Activated gamma-delta T cell (primary cell): Measurements from ENCODE around the gene ERC1.
"Not testable (repeated sequence)": the region's sequence is repeated elsewhere in the genome, so short reads cannot be mapped to it uniquely, and the experiment has no call there.

ENCODE experiments used
- DNase-seq: peaks from one replicate; lab custom pipeline; 2025; lab: John Stamatoyannopoulos, UW

The ERC1 gene

GRCh38 chr12:1073652-1074051, 82.6 kb downstream of the ERC1 start:
- DNase-seq: no peak

GRCh38 chr12:1077036-1077803, 86.2 kb downstream of the ERC1 start:
- no peak for DNase-seq

GRCh38 chr12:1078002-1078401, 87.0 kb downstream of the ERC1 start:
- DNase-seq: no peak

DNA sequence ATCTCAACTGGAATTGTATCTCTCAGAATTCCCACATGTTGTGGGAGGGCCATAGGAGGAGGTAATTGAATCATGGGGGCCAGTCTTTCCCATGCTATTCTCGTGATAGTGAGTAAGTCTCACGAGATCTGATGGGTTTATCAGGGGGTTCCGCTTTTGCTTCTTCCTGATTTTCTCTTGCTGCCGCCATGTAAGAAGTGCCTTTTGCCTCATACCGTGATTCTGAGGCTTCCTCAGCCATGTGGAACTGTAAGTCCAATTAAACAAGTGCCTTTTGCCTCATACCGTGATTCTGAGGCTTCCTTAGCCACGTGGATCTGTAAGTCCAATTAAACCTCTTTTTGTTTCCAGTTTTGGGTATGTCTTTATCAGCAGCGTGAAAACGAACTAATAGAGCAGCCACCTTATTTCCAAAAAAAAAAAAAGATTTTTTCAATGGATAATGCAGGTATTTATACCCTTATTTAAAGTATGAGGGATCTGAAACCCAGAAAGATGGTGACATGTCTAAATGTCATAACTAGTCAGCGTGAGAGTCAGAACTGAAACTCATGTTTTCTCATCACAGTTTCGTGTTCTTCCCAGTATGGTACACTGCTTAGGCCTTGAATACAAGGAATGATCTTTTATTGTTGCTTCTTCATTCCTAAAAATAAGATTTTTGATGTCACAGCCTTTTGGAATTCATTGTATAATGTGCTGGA, 89.6 kb downstream of the ERC1 start:
- no peak for DNase-seq

DNA sequence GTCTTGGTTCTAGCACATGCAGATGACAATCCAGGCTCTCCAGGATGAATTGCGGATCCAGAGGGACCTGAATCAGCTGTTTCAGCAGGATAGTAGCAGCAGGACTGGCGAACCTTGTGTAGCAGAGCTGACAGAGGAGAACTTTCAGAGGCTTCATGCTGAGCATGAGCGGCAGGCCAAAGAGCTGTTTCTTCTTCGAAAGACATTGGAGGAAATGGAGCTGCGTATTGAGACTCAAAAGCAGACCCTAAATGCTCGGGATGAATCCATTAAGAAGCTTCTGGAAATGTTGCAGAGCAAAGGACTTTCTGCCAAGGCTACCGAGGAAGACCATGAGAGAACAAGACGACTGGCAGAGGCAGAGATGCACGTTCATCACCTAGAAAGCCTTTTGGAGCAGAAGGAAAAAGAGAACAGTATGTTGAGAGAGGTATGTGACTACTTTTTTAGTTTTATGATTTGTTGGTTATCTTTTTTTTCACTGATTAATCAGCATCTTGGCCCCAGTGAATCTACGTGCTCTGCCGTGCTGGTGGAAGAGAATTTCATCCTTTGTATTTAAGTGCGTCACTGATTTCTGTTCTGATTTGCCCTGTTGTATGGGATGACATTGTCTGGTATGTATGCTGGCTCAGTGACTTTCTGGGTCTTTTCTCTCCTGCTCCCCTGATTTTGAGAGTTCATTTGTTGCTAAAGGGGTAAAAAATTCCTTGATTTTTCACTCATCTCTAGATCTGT, 92.3 kb downstream of the ERC1 start:
- no peak for DNase-seq

DNA sequence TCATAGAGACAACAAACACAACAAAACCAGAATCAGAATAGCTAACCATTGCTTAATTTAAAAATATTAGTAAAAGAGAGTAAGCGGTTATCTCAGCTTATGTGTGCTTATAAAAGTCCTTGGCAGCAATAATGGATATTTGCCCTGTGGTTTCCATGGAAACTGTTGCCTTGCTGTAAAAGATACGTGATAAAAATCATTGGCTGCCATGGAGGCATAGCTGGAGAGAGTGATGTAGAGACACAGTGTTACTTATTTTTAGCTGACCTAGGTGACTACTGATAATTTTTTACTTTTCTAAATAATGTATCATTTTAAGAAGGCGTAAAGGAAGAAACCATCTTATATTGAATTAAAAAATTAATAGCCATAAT, 92.9 kb downstream of the ERC1 start:
- no peak for DNase-seq

DNA sequence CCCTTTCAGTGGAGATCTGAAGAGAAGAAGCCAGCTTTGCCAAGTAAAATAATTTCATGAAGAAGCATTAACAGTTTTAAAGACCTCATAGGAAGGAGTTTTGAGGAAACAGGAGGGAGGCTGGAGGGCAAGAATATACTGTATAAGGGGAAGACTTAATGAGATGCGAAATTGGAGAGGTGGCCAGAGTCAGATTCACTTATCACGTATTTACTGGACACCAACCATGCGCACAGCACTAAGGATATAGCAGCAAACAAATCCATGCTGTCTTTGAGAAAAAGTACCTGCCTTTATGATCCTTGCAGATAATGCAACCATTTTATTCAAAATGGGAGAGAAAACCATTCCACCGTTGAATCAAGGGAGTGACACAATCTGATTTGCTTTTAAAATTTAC, 100.3 kb downstream of the ERC1 start:
- no peak for DNase-seq

- no peak for DNase-seq
These were observed 102.2 kb downstream of the ERC1 start for GRCh38 chr12:1093166-1093751.

- no peak for DNase-seq
These were observed 103.7 kb downstream of the ERC1 start for GRCh38 chr12:1094714-1095113.

DNA sequence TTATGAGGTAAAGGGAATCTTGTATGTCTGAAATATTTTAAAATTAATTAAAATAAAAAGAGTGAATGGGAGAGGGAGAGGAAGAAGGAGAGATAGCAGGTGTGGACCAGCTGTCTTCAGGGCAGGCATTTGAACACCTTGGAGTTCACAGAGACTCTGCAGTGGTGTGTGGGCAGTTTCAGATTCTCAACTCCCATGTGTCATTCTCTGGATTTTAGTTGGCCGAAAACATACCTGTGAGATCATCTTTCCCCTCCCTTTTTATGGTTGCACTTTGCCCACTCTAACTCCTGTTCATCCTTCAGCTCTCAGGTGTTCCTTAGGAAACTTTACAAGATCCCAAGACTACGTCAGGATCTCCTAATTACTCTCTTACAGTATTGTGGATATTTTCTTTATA, 108.1 kb downstream of the ERC1 start:
- no peak for DNase-seq

DNA sequence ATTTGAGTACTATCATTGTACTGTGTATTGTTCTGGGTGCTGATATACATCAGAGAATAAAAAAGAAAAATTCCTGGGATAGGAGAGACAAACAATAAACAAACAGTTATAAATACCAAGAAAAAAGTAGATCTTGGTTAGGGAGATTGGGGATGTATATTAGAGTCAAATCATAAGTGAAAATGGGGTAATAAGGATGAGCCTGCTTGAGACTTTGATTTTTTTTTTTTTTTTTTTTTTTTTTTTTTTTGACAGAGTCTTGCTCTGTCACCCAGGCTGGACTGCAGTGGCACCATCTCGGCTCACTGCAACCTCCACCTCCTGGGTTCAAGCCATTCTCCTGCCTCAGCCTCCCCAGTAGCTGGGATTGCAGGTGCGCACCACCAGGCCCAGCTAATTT, 108.6 kb downstream of the ERC1 start:
- DNase-seq: not testable (repeated sequence)

DNA sequence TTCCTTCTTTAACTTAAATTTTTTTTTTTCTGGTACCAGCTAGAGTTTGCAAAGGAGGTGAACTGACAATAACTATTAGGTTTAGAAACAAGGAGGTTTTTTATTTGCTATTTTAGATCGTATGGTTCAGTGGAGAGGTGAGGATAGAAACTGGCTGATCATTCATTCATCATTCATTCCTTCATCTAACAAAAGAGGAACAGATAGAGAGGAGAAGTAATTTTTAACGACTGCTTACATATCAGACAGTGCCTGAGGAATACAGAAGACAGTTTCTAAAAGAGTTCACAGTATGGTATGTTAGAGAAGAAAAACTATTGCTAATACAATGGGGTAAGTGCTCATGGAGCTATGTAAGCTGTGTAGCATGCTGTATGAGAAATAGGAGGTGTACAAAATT, 111.1 kb downstream of the ERC1 start:
- DNase-seq: no peak

DNA sequence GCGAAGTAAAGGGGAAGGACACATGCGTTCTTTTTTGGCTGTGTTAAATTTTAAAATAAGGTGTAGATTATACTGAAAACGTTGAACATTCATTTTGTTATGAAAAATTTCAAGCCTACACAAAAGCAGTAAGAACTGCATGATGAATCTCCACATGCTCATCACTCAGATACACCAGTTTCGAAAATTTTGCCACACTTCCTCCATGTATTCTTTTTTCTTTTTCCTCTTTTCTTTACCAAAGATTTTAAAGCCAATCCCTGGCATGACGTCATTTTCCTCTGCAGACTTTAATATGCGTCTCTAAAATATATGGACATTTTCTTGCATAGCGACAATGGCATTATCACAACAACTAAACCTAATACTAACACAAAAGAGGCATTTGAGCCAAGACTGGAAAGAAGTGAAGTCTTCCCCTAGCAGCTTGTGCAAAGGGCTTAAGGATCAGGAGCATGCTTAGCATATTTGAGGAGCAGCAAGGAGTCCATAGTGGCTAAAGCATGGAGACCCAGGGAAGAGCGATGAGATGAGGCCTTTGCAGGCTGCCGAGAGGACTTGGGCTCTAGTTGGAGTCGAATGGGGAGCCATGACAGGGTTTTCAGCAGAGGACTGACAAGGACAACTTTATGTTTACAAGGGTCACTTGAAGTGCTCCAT, 111.9 kb downstream of the ERC1 start:
- DNase-seq: no peak

DNA sequence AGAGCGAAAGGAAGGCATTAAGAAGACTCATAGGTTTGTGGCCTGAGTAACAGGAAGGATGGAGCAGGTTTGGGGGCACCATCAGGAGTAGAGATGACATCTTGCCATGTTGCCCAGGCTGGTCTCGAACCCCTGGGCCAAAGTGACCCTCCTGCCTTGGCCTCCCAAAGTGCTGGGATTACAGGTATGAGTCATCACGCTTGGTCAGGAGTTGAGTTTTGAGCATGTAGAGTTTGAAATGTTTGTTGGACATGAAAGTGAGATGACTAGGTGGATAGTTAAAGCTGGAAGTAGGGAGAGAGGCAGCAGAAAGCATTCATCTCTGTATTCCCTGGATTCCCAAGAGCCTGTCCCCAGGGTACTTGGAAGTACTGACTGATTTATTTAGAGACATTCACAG, 112.6 kb downstream of the ERC1 start:
- no peak for DNase-seq

GRCh38 chr12:1104088-1104800, 113.2 kb downstream of the ERC1 start:
- DNase-seq: no peak

DNA sequence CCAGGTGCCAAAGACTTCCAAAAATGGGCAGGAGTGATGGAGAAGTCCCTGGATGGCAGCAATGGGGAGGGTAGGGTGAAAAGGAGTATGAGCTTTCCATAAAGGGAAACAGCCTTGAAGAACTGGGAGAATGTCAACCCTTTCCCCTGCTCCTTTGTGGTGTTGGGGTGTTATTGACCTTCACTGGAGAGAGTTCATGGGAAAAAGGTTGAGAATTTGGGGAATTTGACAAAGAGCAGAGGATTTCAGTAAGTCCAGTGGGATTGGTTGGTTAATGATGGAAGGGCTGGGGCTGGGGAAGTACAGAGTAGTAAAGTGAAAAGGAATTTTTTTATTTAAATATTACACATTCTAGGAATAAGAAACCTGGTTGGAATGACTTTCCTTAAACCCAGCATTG, 116.6 kb downstream of the ERC1 start:
- no peak for DNase-seq

GRCh38 chr12:1108276-1108675, 117.3 kb downstream of the ERC1 start:
- DNase-seq: no peak

DNA sequence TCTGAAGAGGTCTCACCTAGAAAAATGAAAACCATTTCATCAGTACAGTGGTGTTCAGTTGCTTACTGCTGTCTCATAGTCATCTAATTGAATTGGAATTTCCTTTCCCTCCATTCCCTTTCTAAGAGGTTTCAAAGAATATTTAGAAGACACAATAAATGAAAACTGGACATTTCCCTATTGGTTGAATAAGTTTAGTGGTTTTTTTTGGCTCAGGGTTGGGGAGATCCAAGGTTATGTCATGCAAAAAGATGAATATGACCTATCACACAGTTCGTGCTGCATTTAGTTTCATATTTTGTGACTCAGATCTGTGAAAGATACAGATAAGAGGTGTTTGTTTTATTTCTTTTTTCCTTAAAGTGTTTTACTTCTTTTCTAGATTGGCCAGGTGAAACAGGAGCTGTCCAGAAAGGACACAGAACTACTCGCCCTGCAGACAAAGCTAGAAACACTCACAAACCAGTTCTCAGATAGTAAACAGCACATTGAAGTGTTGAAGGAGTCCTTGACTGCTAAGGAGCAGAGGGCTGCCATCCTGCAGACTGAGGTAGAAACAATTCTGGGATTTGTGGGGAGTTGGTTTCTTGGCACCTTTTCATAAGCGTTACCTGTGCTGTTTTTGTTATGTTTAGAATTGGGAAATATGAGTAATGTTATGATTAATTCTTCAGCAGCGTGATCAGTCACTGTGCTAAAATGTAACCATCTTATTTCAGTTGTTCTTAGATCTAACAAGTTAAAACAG, 124.6 kb downstream of the ERC1 start:
- DNase-seq: no peak

GRCh38 chr12:1117371-1117770, 126.3 kb downstream of the ERC1 start:
- no peak for DNase-seq

GRCh38 chr12:1117970-1118563, 127.0 kb downstream of the ERC1 start:
- no peak for DNase-seq
